NCI-H446 treated with DMSO at 0.1 percent for 48 hours (cell line): ENCODE data around the gene LDB2.
"Not testable (repeated sequence)": the region's sequence is repeated elsewhere in the genome, so short reads cannot be mapped to it uniquely, and the experiment has no call there.

ENCODE experiments used
- DNase-seq: peaks from one replicate; lab custom pipeline; 2025; lab: John Stamatoyannopoulos, UW

The LDB2 gene

GRCh38 chr4:16897991-16898827 is at the start of gene LDB2:
Gene LDB2 (minus strand): TSS chr4:16898645.
- no peak for DNase-seq

- DNase-seq: no peak
Observed at GRCh38 chr4:16942491-16942890, 44.0 kb upstream of the LDB2 start.

- no peak for DNase-seq
Observed at GRCh38 chr4:16939178-16939577, 40.7 kb upstream of the LDB2 start.

GRCh38 chr4:16938512-16939040 is 40.1 kb upstream of the LDB2 start:
- no peak for DNase-seq

GRCh38 chr4:16931339-16932305 is 33.2 kb upstream of the LDB2 start:
- no peak for DNase-seq

- no peak for DNase-seq
Observed at GRCh38 chr4:16926214-16926613, 27.8 kb upstream of the LDB2 start.

- DNase-seq: not testable (repeated sequence)
Observed at GRCh38 chr4:16918716-16919115, 20.3 kb upstream of the LDB2 start.

- no peak for DNase-seq
Observed at GRCh38 chr4:16916719-16917337, 18.4 kb upstream of the LDB2 start.

- no peak for DNase-seq
Observed at GRCh38 chr4:16916031-16916430, 17.6 kb upstream of the LDB2 start.

GRCh38 chr4:16914208-16914607 is 15.8 kb upstream of the LDB2 start:
- no peak for DNase-seq

GRCh38 chr4:16912896-16913295 is 14.5 kb upstream of the LDB2 start:
- DNase-seq: no peak

GRCh38 chr4:16909281-16909680 is 10.8 kb upstream of the LDB2 start:
- DNase-seq: no peak

GRCh38 chr4:16908377-16909021 is 10.1 kb upstream of the LDB2 start:
- DNase-seq: no peak

- no peak for DNase-seq
Observed at GRCh38 chr4:16900325-16900724, 1.9 kb upstream of the LDB2 start.

GRCh38 chr4:16896881-16897750 is 1.3 kb downstream of the LDB2 start:
- DNase-seq: no peak

GRCh38 chr4:16894406-16894805 is 4.0 kb downstream of the LDB2 start:
- no peak for DNase-seq

GRCh38 chr4:16893141-16893651 is 5.2 kb downstream of the LDB2 start:
- DNase-seq: no peak

- DNase-seq: no peak
Observed at GRCh38 chr4:16890651-16891050, 7.8 kb downstream of the LDB2 start.

- DNase-seq: no peak
Observed at GRCh38 chr4:16889945-16890344, 8.5 kb downstream of the LDB2 start.

- no peak for DNase-seq
Observed at GRCh38 chr4:16887887-16888286, 10.6 kb downstream of the LDB2 start.
